NCI-H1694 treated with DMSO at 0.1 percent for 48 hours (cell line): ENCODE measurements around the gene PCNX1.

ENCODE experiments used
- DNase-seq: peaks from one replicate; lab custom pipeline; 2025; lab: John Stamatoyannopoulos, UW

Gene PCNX1

GRCh38 chr14:70888681-70889175 is 18.5 kb upstream of the PCNX1 start:
- peak; percentile 69 for DNase-seq

GRCh38 chr14:70889555-70889954 is 17.7 kb upstream of the PCNX1 start:
- DNase-seq = no peak

GRCh38 chr14:70890826-70891659 is 16.2 kb upstream of the PCNX1 start:
- no peak for DNase-seq

- no peak for DNase-seq
Measured at GRCh38 chr14:70891737-70892136, 15.5 kb upstream of the PCNX1 start.

- DNase-seq = no peak
Measured at GRCh38 chr14:70893062-70893845, 14.0 kb upstream of the PCNX1 start.

GRCh38 chr14:70893858-70894291 is 13.4 kb upstream of the PCNX1 start:
- DNase-seq = no peak

- DNase-seq = no peak
Measured at GRCh38 chr14:70894868-70895267, 12.4 kb upstream of the PCNX1 start.

GRCh38 chr14:70896317-70896716 is 10.9 kb upstream of the PCNX1 start:
- no peak for DNase-seq

GRCh38 chr14:70896981-70897380 is 10.3 kb upstream of the PCNX1 start:
- no peak for DNase-seq

GRCh38 chr14:70897464-70897863 is 9.8 kb upstream of the PCNX1 start:
- no peak for DNase-seq

GRCh38 chr14:70898111-70898745 is 9.0 kb upstream of the PCNX1 start:
- no peak for DNase-seq

- no peak for DNase-seq
Measured at GRCh38 chr14:70901269-70901668, 6.0 kb upstream of the PCNX1 start.

- DNase-seq = no peak
Measured at GRCh38 chr14:70902184-70902583, 5.1 kb upstream of the PCNX1 start.

- peak; percentile 27 for DNase-seq
Measured at GRCh38 chr14:70904373-70904772, 2.9 kb upstream of the PCNX1 start.

GRCh38 chr14:70905301-70905700 is 2.0 kb upstream of the PCNX1 start:
- peak; percentile 89 for DNase-seq

GRCh38 chr14:70906793-70907175 is 475 bp upstream of the PCNX1 start:
- no peak for DNase-seq

- DNase-seq = peak; percentile 52
Measured at GRCh38 chr14:70907996-70908934, 1.0 kb downstream of the PCNX1 start.

- DNase-seq = peak; percentile 35
Measured at GRCh38 chr14:70908935-70909641, 1.8 kb downstream of the PCNX1 start.

GRCh38 chr14:70909733-70910614 is 2.7 kb downstream of the PCNX1 start:
- no peak for DNase-seq

- no peak for DNase-seq
Measured at GRCh38 chr14:70915415-70915814, 8.2 kb downstream of the PCNX1 start.
